ENCODE measurements around the gene LLGL2. TPM values are rescaled to one million over a fixed set of nuclear protein-coding genes. Genes with fewer than 3 reads are reported as not detected.

LLGL2 gene
- total RNA-seq, 1 experiment from 2014 or later = 156 TPM

DNA sequence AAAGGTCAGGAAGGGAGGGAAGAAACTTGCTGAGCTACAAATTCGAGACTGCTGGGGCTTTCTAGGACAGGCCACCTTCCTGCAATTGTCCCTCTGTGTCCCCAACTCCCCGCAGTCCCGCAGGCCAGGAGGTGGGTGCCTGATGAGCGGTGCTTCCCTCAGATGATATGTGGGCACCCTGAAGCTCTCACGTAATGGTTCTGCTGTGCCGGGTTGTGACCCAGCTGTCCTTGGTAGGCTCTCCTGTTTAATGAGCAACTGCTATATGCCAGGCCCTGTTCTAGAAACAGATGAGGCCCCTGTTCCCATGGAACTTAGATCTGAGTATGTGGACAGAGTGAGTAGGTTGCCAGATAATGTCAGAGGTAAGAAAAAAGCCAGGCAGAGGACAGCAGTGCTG, 40.1 kb downstream of the LLGL2 start:
- Histone ChIP-seq H3F3A (ENCODE audit: insufficient read depth, low read depth) (peaks cover 11% of the 10 kb centered on the region), H4K20me1 (ENCODE audit: insufficient read depth) (no peaks in the 10 kb centered on the region; the same call in 1 of the 2 replicates), H3K27me3 (ENCODE audit: insufficient read depth, low read depth) (no peaks in the 10 kb centered on the region), H3K4me1 (replicated peaks; ENCODE audit: insufficient read depth) (peaks cover 17% of the 10 kb centered on the region), H3K79me2 (ENCODE audit: low read depth) (no peaks in the 10 kb centered on the region), H3K27ac (no peak overlapping the region), H3K4me3 (no peak overlapping the region), H3K36me3 (ENCODE audit: low read depth) (no peaks in the 10 kb centered on the region), H3K4me2 (peak overlapping the region; percentile 55), H3K9me2 (ENCODE audit: insufficient read depth) (no peaks in the 10 kb centered on the region), H2AFZ (no peak overlapping the region), H3K9me3 (ENCODE audit: insufficient read depth, low read depth) (no peaks in the 10 kb centered on the region)
- ChIA-PET POLR2A (ENCODE audit: unreplicated experiment) (interaction anchor here (0.6 kb wide), 1 partner anchor 35 kb away, joined by 6 read pairs; no protein-coding TSS in a partner anchor), CTCF (no interaction called here)
- BruUV-seq (replicated peaks) = no TSS peak
- TF ChIP-seq CTCF (conservative IDR thresholded peaks at IDR 0.05) = no peak
- TF ChIP-seq EZH2 (IDR thresholded peaks at IDR 0.05; ENCODE audit: low read depth) = no peak
- DNase-seq = no peak
- intact Hi-C loops (cut with micrococcal nuclease; ENCODE audit: unreplicated experiment) = no loop called here

DNA sequence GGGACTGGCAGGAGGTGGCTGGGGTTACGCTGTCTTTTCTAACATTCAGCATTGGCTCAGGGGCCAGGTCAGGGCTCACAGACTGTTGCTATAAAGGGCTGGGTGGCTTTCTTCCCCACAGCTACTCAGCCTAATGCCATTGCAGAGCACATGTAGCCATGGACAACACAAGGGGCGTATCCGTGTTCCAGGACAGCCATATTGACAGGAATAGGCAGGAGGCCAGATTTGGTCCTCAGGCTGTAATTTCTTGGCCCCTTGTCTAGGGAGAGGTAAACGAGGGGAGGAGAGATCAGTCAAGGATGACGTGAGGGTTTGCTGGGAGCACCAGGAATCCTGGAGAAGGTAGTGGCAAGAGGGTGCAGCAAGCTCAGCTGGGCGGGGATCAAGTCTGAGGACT, 40.9 kb downstream of the LLGL2 start:
- H3K27me3 ChIP-seq (ENCODE audit: insufficient read depth, low read depth) = no peaks in the 10 kb centered on the region
- no TSS peak for BruUV-seq (replicated peaks)
- no peaks in the 10 kb centered on the region; the same call in 1 of the 2 replicates for H4K20me1 ChIP-seq (ENCODE audit: insufficient read depth)
- no peak overlapping the region for H3K4me2 ChIP-seq
- no peaks in the 10 kb centered on the region for H3K9me3 ChIP-seq (ENCODE audit: insufficient read depth, low read depth)
- ChIA-PET POLR2A (ENCODE audit: unreplicated experiment) (no interaction called here), CTCF (no interaction called here)
- no peak overlapping the region for H3K27ac ChIP-seq
- H3F3A ChIP-seq (ENCODE audit: insufficient read depth, low read depth) = peaks cover 11% of the 10 kb centered on the region
- H3K36me3 ChIP-seq (ENCODE audit: low read depth) = no peaks in the 10 kb centered on the region
- no peak overlapping the region for H2AFZ ChIP-seq
- no peak overlapping the region for H3K4me3 ChIP-seq
- peaks cover 17% of the 10 kb centered on the region for H3K4me1 ChIP-seq (replicated peaks; ENCODE audit: insufficient read depth)
- H3K79me2 ChIP-seq (ENCODE audit: low read depth) = no peaks in the 10 kb centered on the region
- DNase-seq = no peak
- TF ChIP-seq EZH2 (IDR thresholded peaks at IDR 0.05; ENCODE audit: low read depth) (no peak), CTCF (conservative IDR thresholded peaks at IDR 0.05) (no peak)
- intact Hi-C loops (cut with micrococcal nuclease; ENCODE audit: unreplicated experiment) = no loop called here
- H3K9me2 ChIP-seq (ENCODE audit: insufficient read depth) = no peaks in the 10 kb centered on the region

DNA sequence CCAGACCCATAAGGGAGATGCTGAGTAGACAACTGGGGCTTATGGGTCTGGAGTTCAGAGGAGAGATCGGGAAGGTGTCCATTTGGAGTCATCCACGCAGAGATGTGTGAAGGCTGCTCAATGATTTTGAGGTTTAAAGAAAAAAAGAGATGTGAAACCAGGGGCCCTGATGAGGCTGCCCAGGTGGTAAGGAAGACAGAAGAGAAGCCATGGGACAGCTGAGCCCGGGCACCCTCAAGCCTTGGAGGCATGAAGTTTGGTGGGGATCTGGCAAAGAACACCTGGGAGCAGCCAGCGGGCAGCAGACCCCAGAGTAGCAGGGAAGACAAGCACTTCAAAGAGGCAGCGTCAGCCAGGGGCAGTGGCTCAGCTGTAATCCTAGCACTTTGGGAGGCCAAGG, 41.3 kb downstream of the LLGL2 start:
- TF ChIP-seq CTCF (conservative IDR thresholded peaks at IDR 0.05) = no peak
- no peak for TF ChIP-seq EZH2 (IDR thresholded peaks at IDR 0.05; ENCODE audit: low read depth)
- POLR2A ChIA-PET (ENCODE audit: unreplicated experiment) = no interaction called here
- BruUV-seq (replicated peaks) = no TSS peak
- no peaks in the 10 kb centered on the region; the same call in 1 of the 2 replicates for H4K20me1 ChIP-seq (ENCODE audit: insufficient read depth)
- H3K27me3 ChIP-seq (ENCODE audit: insufficient read depth, low read depth) = no peaks in the 10 kb centered on the region
- intact Hi-C loops (cut with micrococcal nuclease; ENCODE audit: unreplicated experiment) = no loop called here
- peaks cover 17% of the 10 kb centered on the region for H3K4me1 ChIP-seq (replicated peaks; ENCODE audit: insufficient read depth)
- CTCF ChIA-PET = no interaction called here
- H3K27ac ChIP-seq = no peak overlapping the region
- no peak for DNase-seq
- no peaks in the 10 kb centered on the region for H3K9me2 ChIP-seq (ENCODE audit: insufficient read depth)
- no peak overlapping the region for H2AFZ ChIP-seq
- no peaks in the 10 kb centered on the region for H3K36me3 ChIP-seq (ENCODE audit: low read depth)
- no peaks in the 10 kb centered on the region for H3K79me2 ChIP-seq (ENCODE audit: low read depth)
- peaks cover 11% of the 10 kb centered on the region for H3F3A ChIP-seq (ENCODE audit: insufficient read depth, low read depth)
- no peaks in the 10 kb centered on the region for H3K9me3 ChIP-seq (ENCODE audit: insufficient read depth, low read depth)
- no peak overlapping the region for H3K4me2 ChIP-seq
- H3K4me3 ChIP-seq = no peak overlapping the region

Data from PC-9 (cell line).